A549 (cell line): ENCODE data around the gene RGMA. TPM values are rescaled to one million over a fixed set of nuclear protein-coding genes. Genes with fewer than 3 reads are reported as not detected.

Experiments
- ATAC-seq, 2 experiments: fragments of 200-7000 bp in 1 of 2; fragments of >200 bp in 1 of 2; cut with Nextera tagmentation in 1 of 2; cut with Tn5 transposase in 1 of 2; 3 replicates each; pipeline versions ENCODE4 v1.8.0 to v1.9.1; 2018 to 2020; ENCODE audit warnings: mild to moderate bottlenecking in 1 of 2, moderate library complexity in 1 of 2
- CTCF ChIA-PET: fragments of 300-600 bp; sonication (Branson Sonifier 250); formaldehyde crosslinking; extraction: SDS; loops from one replicate; lab custom pipeline; 2021; ENCODE audit warnings: antibody characterized with exemption, inconsistent platforms; lab: Yijun Ruan, JAX
- POLR2A ChIA-PET: fragments of 350-600 bp; formaldehyde crosslinking; extraction: SDS; loops from one replicate; lab custom pipeline; 2021; ENCODE audit warnings: antibody characterized with exemption, inconsistent platforms; lab: Yijun Ruan, JAX
- DNase-seq, 2 experiments: peaks; one replicate each; pipeline versions ENCODE4 v3.0.0 to v3.0.0-alpha.2; 2011 to 2016; ENCODE audit warnings: low read depth in 1 of 2, low spot score in 1 of 2
- FAIRE-seq: peaks from 2 replicates; lab custom pipeline; 2011; peaks lifted over from hg19 to GRCh38; lab: Jason Lieb, UNC
- H3K27ac ChIP-seq, 2 experiments: fragments of >200 bp; sonication (Bioruptor Twin); formaldehyde crosslinking; 3 replicates each; pipeline ENCODE4 v1.5.1; 2016 to 2017
- H3K4me1 ChIP-seq: fragments of >200 bp; sonication (Bioruptor Twin); formaldehyde crosslinking; 3 replicates; pipeline ENCODE4 v1.6.1; 2016
- H3K4me2 ChIP-seq: fragments of >200 bp; sonication (Bioruptor Twin); formaldehyde crosslinking; 3 replicates; pipeline ENCODE4 v1.6.1; 2016
- H3K4me3 ChIP-seq: fragments of >200 bp; sonication (Bioruptor Twin); formaldehyde crosslinking; 3 replicates; pipeline ENCODE4 v1.5.1; 2016
- H3K9me3 ChIP-seq: fragments of >200 bp; sonication (Bioruptor Twin); formaldehyde crosslinking; 3 replicates; pipeline ENCODE4 v1.6.1; 2016
- BHLHE40 ChIP-seq: IDR thresholded peaks from 2 replicates; pipeline ENCODE4 v1.6.1; 2012; ENCODE audit warnings: low read depth, low read length, inconsistent platforms
- CBX2 ChIP-seq: fragments of 200-600 bp; sonication (generic); IDR thresholded peaks from 2 replicates; pipeline ENCODE4 v1.6.1; 2016; ENCODE audit warnings: low read depth, mild to moderate bottlenecking, borderline replicate concordance
- CEBPB ChIP-seq, 2 experiments: fragments of >200 bp in 1 of 2; sonication (Bioruptor Twin) in 1 of 2; formaldehyde crosslinking in 1 of 2; IDR thresholded peaks; 2 replicates each; pipeline ENCODE4 v1.6.1; 2012 to 2016
- CHD2 ChIP-seq: fragments of 150-350 bp; IDR thresholded peaks from 2 replicates; pipeline ENCODE4 v1.6.1; 2014; ENCODE audit warnings: low read length; ENCODE audit not compliant: partially characterized antibody
- CHD4 ChIP-seq: fragments of 200-600 bp; sonication (generic); IDR thresholded peaks from 2 replicates; pipeline ENCODE4 v1.6.1; 2016; ENCODE audit warnings: antibody characterized with exemption, mild to moderate bottlenecking, borderline replicate concordance
- EHF ChIP-seq: fragments of 250-450 bp; sonication (Bioruptor Pico); IDR thresholded peaks from 2 replicates; pipeline ENCODE4 v1.5.0; 2020; ENCODE audit warnings: mild to moderate bottlenecking
- EP300 ChIP-seq, 2 experiments: fragments of >200 bp; sonication (Bioruptor Twin); formaldehyde crosslinking; IDR thresholded peaks; 2 replicates in 1 of 2; 3 replicates in 1 of 2; pipeline ENCODE4 v1.6.1; 2016 to 2017
- ESRRA ChIP-seq: fragments of 150-350 bp; IDR thresholded peaks from 2 replicates; pipeline ENCODE4 v1.6.1; 2014; ENCODE audit warnings: mild to moderate bottlenecking, low read length, borderline replicate concordance
- FOSL2 ChIP-seq, 2 experiments: fragments of 450-650 bp in 1 of 2; fragments of >200 bp in 1 of 2; sonication (Bioruptor Twin) in 1 of 2; formaldehyde crosslinking; IDR thresholded peaks; 2 replicates each; pipeline versions ENCODE4 v1.5.0 to v1.6.1; 2016 to 2020; ENCODE audit warnings: mild to moderate bottlenecking in 1 of 2, moderate library complexity in 1 of 2
- GATA3 ChIP-seq: IDR thresholded peaks from 2 replicates; pipeline ENCODE4 v1.6.1; 2012; ENCODE audit warnings: borderline replicate concordance
- HDAC2 ChIP-seq: fragments of 200-600 bp; sonication (generic); IDR thresholded peaks from 2 replicates; pipeline ENCODE4 v1.6.1; 2016
- KDM1A ChIP-seq: fragments of 200-600 bp; sonication (generic); IDR thresholded peaks from 2 replicates; pipeline ENCODE4 v1.6.1; 2016; ENCODE audit warnings: low read depth, mild to moderate bottlenecking
- MAFK ChIP-seq: fragments of 450-650 bp; IDR thresholded peaks from 2 replicates; pipeline ENCODE4 v1.6.1; 2014; ENCODE audit not compliant: partially characterized antibody
- MYC ChIP-seq: IDR thresholded peaks from 2 replicates; pipeline ENCODE4 v1.6.1; 2012; ENCODE audit warnings: mild to moderate bottlenecking, inconsistent platforms, low read length, improper control_type of control experiment, borderline replicate concordance
- NPAS2 ChIP-seq: fragments of 250-450 bp; sonication (Bioruptor Pico); IDR thresholded peaks from 2 replicates; pipeline ENCODE4 v1.8.0; 2022; ENCODE audit warnings: mild to moderate bottlenecking, moderate library complexity, borderline replicate concordance
- POLR2AphosphoS2 ChIP-seq: conservative IDR thresholded peaks from 2 replicates; pipeline ENCODE4 v1.6.1; 2012; ENCODE audit warnings: low read length, improper control_type of control experiment, inconsistent platforms
- RAD21 ChIP-seq, 2 experiments: fragments of >200 bp in 1 of 2; sonication (Bioruptor Twin) in 1 of 2; formaldehyde crosslinking in 1 of 2; IDR thresholded peaks in 1 of 2; conservative IDR thresholded peaks in 1 of 2; 2 replicates in 1 of 2; 3 replicates in 1 of 2; pipeline ENCODE4 v1.6.1; 2012 to 2018; ENCODE audit warnings: inconsistent platforms in 1 of 2
- RCOR1 ChIP-seq: fragments of 150-350 bp; IDR thresholded peaks from 2 replicates; pipeline ENCODE4 v1.6.1; 2014; ENCODE audit warnings: antibody characterized with exemption, low read length, low read depth
- SREBF2 ChIP-seq: fragments of 450-650 bp; IDR thresholded peaks from 2 replicates; pipeline ENCODE4 v1.6.1; 2014; ENCODE audit warnings: mild to moderate bottlenecking, moderate library complexity
- ZNF302 ChIP-seq: fragments of 250-450 bp; sonication (Bioruptor Pico); IDR thresholded peaks from 2 replicates; pipeline ENCODE4 v1.9.0; 2021; ENCODE audit warnings: inconsistent platforms, mild to moderate bottlenecking, moderate library complexity
- WGBS: methylation state at CpG from one replicate; pipeline ENCODE4 v1.1.6; 2017; ENCODE audit errors: missing lambda C conversion rate; 5-methylcytosine and 5-hydroxymethylcytosine counted together
- polyA plus RNA-seq, 4 experiments: library from polyadenylated mRNA; depleted of rRNA in 3 of 4; stranded (reverse); fragments of >200 nt; fragmentation: RNase III in 1 of 4; extraction: RNeasy Plus Mini Kit Qiagen cat#74134 plus additional on column Dnase treatment in 1 of 4; gene quantifications; 2 replicates in 3 of 4; 3 replicates in 1 of 4; pipeline ENCODE4 v1.2.3, GENCODE V29; 2011 to 2017
- TF ChIP-seq, protein P1 (sequence below): fragments of 200-600 bp; sonication (generic); IDR thresholded peaks from 2 replicates; pipeline ENCODE4 v1.6.1; 2016; ENCODE audit warnings: antibody characterized with exemption, mild to moderate bottlenecking, moderate library complexity
- TF ChIP-seq, protein P2 (sequence below): IDR thresholded peaks from 2 replicates; pipeline ENCODE4 v1.6.1; 2012; ENCODE audit warnings: low read depth, borderline replicate concordance
- TF ChIP-seq, protein P3 (sequence below): IDR thresholded peaks from 2 replicates; pipeline ENCODE4 v1.6.1; 2012
- TF ChIP-seq, protein P4 (sequence below): fragments of 450-650 bp; IDR thresholded peaks from 2 replicates; pipeline ENCODE4 v1.6.1; 2014; ENCODE audit warnings: antibody characterized with exemption
- TF ChIP-seq, protein P5 (sequence below): fragments of >200 bp; sonication (Bioruptor Twin); formaldehyde crosslinking; IDR thresholded peaks from 3 replicates; pipeline ENCODE4 v1.6.1; 2016

RGMA gene
- polyA plus RNA-seq, 2 of the 4 experiments (the other 2 are of a cell fraction) = 0.22 TPM; not detected in 1

DNA sequence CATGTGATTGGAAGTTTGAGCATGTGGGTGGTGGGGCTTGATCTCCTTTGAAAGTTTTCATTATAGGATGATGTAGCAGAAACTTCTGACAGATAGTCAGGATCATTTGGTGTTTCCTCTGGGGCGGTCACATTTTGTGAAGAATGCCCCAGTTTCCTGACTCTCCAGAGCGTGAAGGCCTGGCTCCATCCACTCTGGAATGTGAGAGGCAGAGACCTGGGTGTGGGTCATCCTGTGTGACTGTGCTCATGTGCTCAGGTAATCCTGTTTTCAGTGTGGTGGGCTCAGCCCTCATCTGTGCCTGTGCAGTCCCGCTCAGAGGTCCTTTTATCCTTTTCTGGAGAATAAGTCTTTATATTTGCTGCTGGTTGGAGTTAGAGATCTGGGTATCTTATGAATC, 81.0 kb downstream of the RGMA start:
- ATAC-seq (0 out of 6 replicates have a peak, but pooled peaks of 1 of the 2 experiments have one; percentile 15), DNase-seq (no peak), FAIRE-seq (no peak)
- ChIA-PET POLR2A (no interaction called here), CTCF (no interaction called here)
- TF ChIP-seq HDAC2 (no peak), MYC (no peak), GATA3 (no peak), RAD21 (conservative IDR thresholded peaks at IDR 0.05 in 1 of 2, IDR thresholded peaks at IDR 0.05 in 1 of 2) (no peak), FOSL2 (IDR thresholded peaks at IDR 0.05) (no peak), FOSL2 (CRISPR knock-in tag; IDR thresholded peaks at IDR 0.05) (no peak), ESRRA (no peak), BHLHE40 (no peak), CHD2 (no peak)
- Histone ChIP-seq H3K9me3 (no peaks in the 10 kb centered on the region), H3K27ac (no peak overlapping the region), H3K4me2 (no peak overlapping the region), H3K4me3 (no peak overlapping the region), H3K4me1 (no peaks in the 10 kb centered on the region)
- 96% methylated on average over 3 of the region's 3 CpGs for WGBS

DNA sequence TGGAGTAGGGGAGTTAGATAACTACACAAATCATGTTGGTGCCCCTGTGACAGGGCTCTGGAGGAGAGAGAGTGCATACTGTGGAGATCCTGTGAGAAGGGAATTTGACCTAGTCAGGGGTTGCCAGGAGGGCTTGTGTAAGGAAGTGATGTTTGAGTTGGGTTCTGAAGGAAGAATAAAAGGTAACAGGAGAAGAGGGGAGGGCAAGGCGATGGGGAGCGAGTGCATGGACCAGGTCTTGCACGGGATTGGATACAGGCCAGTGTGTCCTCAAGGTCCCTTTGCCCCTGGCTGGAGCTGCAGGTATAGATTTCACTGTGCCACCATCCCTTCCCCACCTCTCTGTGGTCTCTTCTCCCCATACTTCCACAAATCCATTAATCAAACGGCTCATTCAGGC, 83.9 kb downstream of the RGMA start:
- no peak for DNase-seq
- no peak for TF ChIP-seq CHD4
- no peak for TF ChIP-seq ESRRA
- TF ChIP-seq, protein P1, sequence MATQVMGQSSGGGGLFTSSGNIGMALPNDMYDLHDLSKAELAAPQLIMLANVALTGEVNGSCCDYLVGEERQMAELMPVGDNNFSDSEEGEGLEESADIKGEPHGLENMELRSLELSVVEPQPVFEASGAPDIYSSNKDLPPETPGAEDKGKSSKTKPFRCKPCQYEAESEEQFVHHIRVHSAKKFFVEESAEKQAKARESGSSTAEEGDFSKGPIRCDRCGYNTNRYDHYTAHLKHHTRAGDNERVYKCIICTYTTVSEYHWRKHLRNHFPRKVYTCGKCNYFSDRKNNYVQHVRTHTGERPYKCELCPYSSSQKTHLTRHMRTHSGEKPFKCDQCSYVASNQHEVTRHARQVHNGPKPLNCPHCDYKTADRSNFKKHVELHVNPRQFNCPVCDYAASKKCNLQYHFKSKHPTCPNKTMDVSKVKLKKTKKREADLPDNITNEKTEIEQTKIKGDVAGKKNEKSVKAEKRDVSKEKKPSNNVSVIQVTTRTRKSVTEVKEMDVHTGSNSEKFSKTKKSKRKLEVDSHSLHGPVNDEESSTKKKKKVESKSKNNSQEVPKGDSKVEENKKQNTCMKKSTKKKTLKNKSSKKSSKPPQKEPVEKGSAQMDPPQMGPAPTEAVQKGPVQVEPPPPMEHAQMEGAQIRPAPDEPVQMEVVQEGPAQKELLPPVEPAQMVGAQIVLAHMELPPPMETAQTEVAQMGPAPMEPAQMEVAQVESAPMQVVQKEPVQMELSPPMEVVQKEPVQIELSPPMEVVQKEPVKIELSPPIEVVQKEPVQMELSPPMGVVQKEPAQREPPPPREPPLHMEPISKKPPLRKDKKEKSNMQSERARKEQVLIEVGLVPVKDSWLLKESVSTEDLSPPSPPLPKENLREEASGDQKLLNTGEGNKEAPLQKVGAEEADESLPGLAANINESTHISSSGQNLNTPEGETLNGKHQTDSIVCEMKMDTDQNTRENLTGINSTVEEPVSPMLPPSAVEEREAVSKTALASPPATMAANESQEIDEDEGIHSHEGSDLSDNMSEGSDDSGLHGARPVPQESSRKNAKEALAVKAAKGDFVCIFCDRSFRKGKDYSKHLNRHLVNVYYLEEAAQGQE = no peak
- no peak for TF ChIP-seq CEBPB (IDR thresholded peaks at IDR 0.05)
- TF ChIP-seq NPAS2 = no peak
- TF ChIP-seq MAFK = no peak
- no peak for TF ChIP-seq EHF (CRISPR knock-in tag)
- TF ChIP-seq, protein P2, sequence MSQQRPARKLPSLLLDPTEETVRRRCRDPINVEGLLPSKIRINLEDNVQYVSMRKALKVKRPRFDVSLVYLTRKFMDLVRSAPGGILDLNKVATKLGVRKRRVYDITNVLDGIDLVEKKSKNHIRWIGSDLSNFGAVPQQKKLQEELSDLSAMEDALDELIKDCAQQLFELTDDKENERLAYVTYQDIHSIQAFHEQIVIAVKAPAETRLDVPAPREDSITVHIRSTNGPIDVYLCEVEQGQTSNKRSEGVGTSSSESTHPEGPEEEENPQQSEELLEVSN = no peak
- TF ChIP-seq POLR2AphosphoS2 = no peak
- TF ChIP-seq, protein P3, sequence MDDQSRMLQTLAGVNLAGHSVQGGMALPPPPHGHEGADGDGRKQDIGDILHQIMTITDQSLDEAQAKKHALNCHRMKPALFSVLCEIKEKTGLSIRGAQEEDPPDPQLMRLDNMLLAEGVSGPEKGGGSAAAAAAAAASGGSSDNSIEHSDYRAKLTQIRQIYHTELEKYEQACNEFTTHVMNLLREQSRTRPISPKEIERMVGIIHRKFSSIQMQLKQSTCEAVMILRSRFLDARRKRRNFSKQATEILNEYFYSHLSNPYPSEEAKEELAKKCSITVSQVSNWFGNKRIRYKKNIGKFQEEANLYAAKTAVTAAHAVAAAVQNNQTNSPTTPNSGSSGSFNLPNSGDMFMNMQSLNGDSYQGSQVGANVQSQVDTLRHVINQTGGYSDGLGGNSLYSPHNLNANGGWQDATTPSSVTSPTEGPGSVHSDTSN = no peak
- no peak for TF ChIP-seq CBX2
- TF ChIP-seq, protein P4, sequence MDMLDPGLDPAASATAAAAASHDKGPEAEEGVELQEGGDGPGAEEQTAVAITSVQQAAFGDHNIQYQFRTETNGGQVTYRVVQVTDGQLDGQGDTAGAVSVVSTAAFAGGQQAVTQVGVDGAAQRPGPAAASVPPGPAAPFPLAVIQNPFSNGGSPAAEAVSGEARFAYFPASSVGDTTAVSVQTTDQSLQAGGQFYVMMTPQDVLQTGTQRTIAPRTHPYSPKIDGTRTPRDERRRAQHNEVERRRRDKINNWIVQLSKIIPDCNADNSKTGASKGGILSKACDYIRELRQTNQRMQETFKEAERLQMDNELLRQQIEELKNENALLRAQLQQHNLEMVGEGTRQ = no peak
- no peak for TF ChIP-seq ZNF302 (CRISPR knock-in tag)
- no peak for TF ChIP-seq RCOR1
- no peak for TF ChIP-seq SREBF2
- TF ChIP-seq, protein P5, sequence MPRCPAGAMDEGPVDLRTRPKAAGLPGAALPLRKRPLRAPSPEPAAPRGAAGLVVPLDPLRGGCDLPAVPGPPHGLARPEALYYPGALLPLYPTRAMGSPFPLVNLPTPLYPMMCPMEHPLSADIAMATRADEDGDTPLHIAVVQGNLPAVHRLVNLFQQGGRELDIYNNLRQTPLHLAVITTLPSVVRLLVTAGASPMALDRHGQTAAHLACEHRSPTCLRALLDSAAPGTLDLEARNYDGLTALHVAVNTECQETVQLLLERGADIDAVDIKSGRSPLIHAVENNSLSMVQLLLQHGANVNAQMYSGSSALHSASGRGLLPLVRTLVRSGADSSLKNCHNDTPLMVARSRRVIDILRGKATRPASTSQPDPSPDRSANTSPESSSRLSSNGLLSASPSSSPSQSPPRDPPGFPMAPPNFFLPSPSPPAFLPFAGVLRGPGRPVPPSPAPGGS = no peak
- TF ChIP-seq FOSL2 (IDR thresholded peaks at IDR 0.05) = no peak
- TF ChIP-seq FOSL2 (CRISPR knock-in tag; IDR thresholded peaks at IDR 0.05) = no peak
- TF ChIP-seq KDM1A = no peak
- no peak for TF ChIP-seq EP300 (IDR thresholded peaks at IDR 0.05)
- TF ChIP-seq, all 56 proteins: peak for 0
- peak in 1 of 2 experiments; percentile 13; a peak in 3 of 6 replicates for ATAC-seq
- ChIA-PET CTCF (interaction anchor here (0.9 to 2.2 kb wide), 3 partner anchors 8 to 13 kb away, joined by 3 to 9 read pairs (median 4); no protein-coding TSS in a partner anchor), POLR2A (no interaction called here)
- Histone ChIP-seq H3K4me2 (no peak overlapping the region), H3K27ac (no peak overlapping the region), H3K4me3 (no peak overlapping the region), H3K4me1 (no peaks in the 10 kb centered on the region), H3K9me3 (no peaks in the 10 kb centered on the region)
- no peak for FAIRE-seq
- WGBS = 87% methylated on average over 4 of the region's 4 CpGs
